ENCODE measurements around the gene PIGC.

DNA sequence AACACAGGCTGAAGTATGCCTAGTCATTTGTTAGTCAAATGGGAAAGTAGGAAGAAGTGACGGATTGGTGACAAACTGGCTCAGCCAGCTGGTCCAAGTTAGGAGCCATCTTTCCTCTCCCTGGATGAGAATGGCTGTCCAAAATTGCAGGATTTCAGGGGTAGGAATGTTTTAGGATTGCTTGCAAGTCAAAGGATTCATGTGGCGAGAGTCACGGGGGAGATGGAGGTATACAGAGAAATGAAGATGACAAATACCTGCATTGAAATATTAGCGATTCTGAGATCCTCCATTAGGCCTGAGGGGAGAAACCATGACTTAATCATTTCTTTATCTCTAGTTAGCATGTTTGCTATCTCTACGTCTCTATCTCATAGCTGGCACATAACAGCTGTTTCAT is 41.8 kb upstream of the PIGC start:
- TF ChIP-seq CTCF (IDR thresholded peaks at IDR 0.05), result no peak
- no peak for TF ChIP-seq ZFX (IDR thresholded peaks at IDR 0.05; ENCODE audit: borderline replicate concordance)
